SU-DHL-6 (cell line): ENCODE data around the gene STAT1.

ENCODE experiments used
- CTCF ChIP-seq: fragments of 200-600 bp; sonication (generic); IDR thresholded peaks from one replicate; pipeline ENCODE4 v1.5.1; 2017; ENCODE audit warnings: antibody characterized with exemption, mild to moderate bottlenecking, low read length, moderate library complexity; ENCODE audit not compliant: insufficient read depth, poor library complexity, severe bottlenecking
- EZH2phosphoT487 ChIP-seq: fragments of 200-600 bp; sonication (generic), shearing (Covaris generic); conservative IDR thresholded peaks from 2 replicates; pipeline ENCODE4 v1.6.1; 2018; ENCODE audit warnings: mild to moderate bottlenecking, antibody characterized with exemption, low read length, moderate library complexity, mixed read lengths

GRCh38 chr2:190927301-190927700, 86.7 kb downstream of the STAT1 start:
- TF ChIP-seq CTCF (no peak), EZH2phosphoT487 (no peak)
